NT2/D1 (cell line): Measurements from ENCODE around the gene INPP4A.

Experiments
- DNase-seq: peaks from one replicate; pipeline ENCODE4 v3.0.0-alpha.2; 2011; ENCODE audit warnings: low read depth, low spot score
- H3K27me3 ChIP-seq: 2 replicates; pipeline ENCODE4 v1.6.0; 2011; ENCODE audit warnings: mild to moderate bottlenecking; ENCODE audit not compliant: insufficient read length, insufficient read depth
- H3K36me3 ChIP-seq: 2 replicates; pipeline ENCODE4 v1.6.1; 2011; ENCODE audit warnings: mild to moderate bottlenecking, low read length, mixed read lengths; ENCODE audit not compliant: insufficient read depth, insufficient read length
- H3K4me1 ChIP-seq: 2 replicates; pipeline ENCODE4 v1.5.1; 2011; ENCODE audit not compliant: insufficient read depth, insufficient read length
- H3K4me3 ChIP-seq: 2 replicates; pipeline ENCODE4 v1.5.1; 2011; ENCODE audit warnings: low read depth; ENCODE audit not compliant: insufficient read length
- H3K9ac ChIP-seq: 2 replicates; pipeline ENCODE4 v1.6.0; 2011; ENCODE audit warnings: low read depth; ENCODE audit not compliant: insufficient read length
- H3K9me3 ChIP-seq: 2 replicates; pipeline ENCODE4 v1.5.1; 2011; ENCODE audit warnings: mild to moderate bottlenecking, low read length; ENCODE audit not compliant: insufficient read depth
- SUZ12 ChIP-seq: IDR thresholded peaks from 2 replicates; pipeline ENCODE4 v1.6.1; 2011; ENCODE audit not compliant: insufficient read length, insufficient read depth; ENCODE audit errors: extremely low read depth
- YY1 ChIP-seq: IDR thresholded peaks from 2 replicates; pipeline ENCODE4 v1.6.1; 2011; ENCODE audit not compliant: insufficient read length, insufficient read depth
- ZNF274 ChIP-seq: IDR thresholded peaks from 2 replicates; pipeline ENCODE4 v1.6.1; 2011; ENCODE audit warnings: mild to moderate bottlenecking, low read depth, low read length

Gene INPP4A

GRCh38 chr2:98604547-98604946 lies 159.9 kb downstream of the INPP4A start:
- no peak overlapping the region for H3K4me3 ChIP-seq
- H3K9me3 ChIP-seq: no peaks in the 10 kb centered on the region
- H3K9ac ChIP-seq: no peak overlapping the region
- H3K36me3 ChIP-seq: peaks cover 56% of the 10 kb centered on the region
- no peak for DNase-seq
- TF ChIP-seq YY1 (no peak), SUZ12 (no peak), ZNF274 (no peak)
- no peaks in the 10 kb centered on the region for H3K27me3 ChIP-seq
- H3K4me1 ChIP-seq: peaks cover 2% of the 10 kb centered on the region

- H3K4me3 ChIP-seq: no peak overlapping the region
- no peaks in the 10 kb centered on the region for H3K27me3 ChIP-seq
- H3K4me1 ChIP-seq: peaks cover 4% of the 10 kb centered on the region
- H3K9me3 ChIP-seq: no peaks in the 10 kb centered on the region
- DNase-seq: no peak
- peaks cover 52% of the 10 kb centered on the region for H3K36me3 ChIP-seq
- no peak for TF ChIP-seq ZNF274
- no peak for TF ChIP-seq YY1
- TF ChIP-seq SUZ12: no peak
- H3K9ac ChIP-seq: no peak overlapping the region
Observed at GRCh38 chr2:98605076-98605475, 160.4 kb downstream of the INPP4A start.

- H3K36me3 ChIP-seq: peaks cover 54% of the 10 kb centered on the region
- peaks cover 4% of the 10 kb centered on the region for H3K4me1 ChIP-seq
- H3K27me3 ChIP-seq: no peaks in the 10 kb centered on the region
- H3K9me3 ChIP-seq: no peaks in the 10 kb centered on the region
- TF ChIP-seq YY1 (no peak), SUZ12 (no peak), ZNF274 (no peak)
- DNase-seq: no peak
- no peak overlapping the region for H3K4me3 ChIP-seq
- no peak overlapping the region for H3K9ac ChIP-seq
Observed at GRCh38 chr2:98606431-98606830, 161.8 kb downstream of the INPP4A start.

- Histone ChIP-seq H3K9ac (peak overlapping the region; percentile 11), H3K9me3 (no peaks in the 10 kb centered on the region), H3K4me3 (peak overlapping the region; percentile 96), H3K27me3 (no peaks in the 10 kb centered on the region), H3K4me1 (peaks cover 4% of the 10 kb centered on the region), H3K36me3 (peaks cover 52% of the 10 kb centered on the region)
- no peak for DNase-seq
- TF ChIP-seq ZNF274: no peak
- no peak for TF ChIP-seq YY1
- no peak for TF ChIP-seq SUZ12
Observed at GRCh38 chr2:98607104-98607503, 162.4 kb downstream of the INPP4A start.

GRCh38 chr2:98607741-98608115 lies 163.1 kb downstream of the INPP4A start:
- Histone ChIP-seq H3K27me3 (no peaks in the 10 kb centered on the region), H3K9me3 (no peaks in the 10 kb centered on the region), H3K36me3 (peaks cover 52% of the 10 kb centered on the region), H3K9ac (peak overlapping the region; percentile 98), H3K4me1 (peaks cover 4% of the 10 kb centered on the region), H3K4me3 (peak overlapping the region; percentile 96)
- TF ChIP-seq YY1 (no peak), SUZ12 (no peak), ZNF274 (no peak)
- DNase-seq: no peak

GRCh38 chr2:98608116-98608961 lies 163.7 kb downstream of the INPP4A start, which contains the start of the genes COA5 and UNC50:
Gene COA5 (minus strand): TSS chr2:98608512. CDS start chr2:98608405, 107 bp downstream.
Gene UNC50 (plus strand): TSS chr2:98608589. CDS start chr2:98609760, 1,171 bp downstream.
- no peaks in the 10 kb centered on the region for H3K9me3 ChIP-seq
- peaks cover 4% of the 10 kb centered on the region for H3K4me1 ChIP-seq
- H3K36me3 ChIP-seq: peaks cover 55% of the 10 kb centered on the region
- H3K4me3 ChIP-seq: peak within 1 kb of the TSS; percentile 96
- H3K9ac ChIP-seq: peak within 1 kb of the TSS; percentile 98
- peak; percentile 89 for DNase-seq
- H3K27me3 ChIP-seq: no peaks in the 10 kb centered on the region
- TF ChIP-seq ZNF274 (no peak), SUZ12 (no peak), YY1 (no peak)

- H3K36me3 ChIP-seq: peaks cover 56% of the 10 kb centered on the region
- no peak for DNase-seq
- H3K9ac ChIP-seq: peak overlapping the region; percentile 98
- H3K4me1 ChIP-seq: peaks cover 4% of the 10 kb centered on the region
- H3K4me3 ChIP-seq: peak overlapping the region; percentile 96
- no peaks in the 10 kb centered on the region for H3K27me3 ChIP-seq
- H3K9me3 ChIP-seq: no peaks in the 10 kb centered on the region
- TF ChIP-seq ZNF274 (no peak), YY1 (no peak), SUZ12 (no peak)
Observed at GRCh38 chr2:98608962-98609604, 164.4 kb downstream of the INPP4A start.
